ENCODE measurements around the gene LRRC75A.

Gene LRRC75A

GRCh38 chr17:16495561-16495960, 3.6 kb upstream of the LRRC75A start:
- Histone ChIP-seq H2AFZ (ENCODE audit: low read length) (no peak overlapping the region), H3K4me1 (ENCODE audit: insufficient read depth, low read length, poor library complexity, severe bottlenecking) (peaks cover 6% of the 10 kb centered on the region), H4K20me1 (ENCODE audit: insufficient read depth, low read length, poor library complexity, severe bottlenecking) (no peaks in the 10 kb centered on the region), H3K27me3 (ENCODE audit: insufficient read depth, low read length, poor library complexity, severe bottlenecking) (peaks cover 8% of the 10 kb centered on the region), H3K4me3 (ENCODE audit: low read length, poor library complexity, severe bottlenecking) (no peak overlapping the region), H3K9ac (ENCODE audit: low read depth, low read length, poor library complexity, severe bottlenecking) (no peak overlapping the region), H3K36me3 (ENCODE audit: insufficient read depth, low read length) (no peaks in the 10 kb centered on the region), H3F3A (ENCODE audit: low read depth) (no peaks in the 10 kb centered on the region), H3K79me2 (ENCODE audit: insufficient read depth, low read length) (no peaks in the 10 kb centered on the region), H3K9me3 (ENCODE audit: insufficient read depth, low read depth, low read length) (no peaks in the 10 kb centered on the region), H3K9me2 (replicated peaks; ENCODE audit: low read depth, low read length) (no peaks in the 10 kb centered on the region), H3K4me2 (ENCODE audit: low read depth, low read length, poor library complexity, severe bottlenecking) (no peak overlapping the region)
- TF ChIP-seq CTCF (conservative IDR thresholded peaks at IDR 0.05; ENCODE audit: low read length) (no peak), EZH2phosphoT487 (IDR thresholded peaks at IDR 0.05; ENCODE audit: borderline replicate concordance) (no peak)

GRCh38 chr17:16494059-16494458, 2.1 kb upstream of the LRRC75A start:
- TF ChIP-seq CTCF (conservative IDR thresholded peaks at IDR 0.05; ENCODE audit: low read length) (no peak), EZH2phosphoT487 (IDR thresholded peaks at IDR 0.05; ENCODE audit: borderline replicate concordance) (no peak)
- H3K9ac ChIP-seq (ENCODE audit: low read depth, low read length, poor library complexity, severe bottlenecking) = no peak overlapping the region
- H3F3A ChIP-seq (ENCODE audit: low read depth) = no peaks in the 10 kb centered on the region
- no peak overlapping the region for H3K4me2 ChIP-seq (ENCODE audit: low read depth, low read length, poor library complexity, severe bottlenecking)
- no peaks in the 10 kb centered on the region for H3K36me3 ChIP-seq (ENCODE audit: insufficient read depth, low read length)
- H3K9me2 ChIP-seq (replicated peaks; ENCODE audit: low read depth, low read length) = no peaks in the 10 kb centered on the region
- no peak overlapping the region for H2AFZ ChIP-seq (ENCODE audit: low read length)
- no peak overlapping the region for H3K4me3 ChIP-seq (ENCODE audit: low read length, poor library complexity, severe bottlenecking)
- no peaks in the 10 kb centered on the region for H4K20me1 ChIP-seq (ENCODE audit: insufficient read depth, low read length, poor library complexity, severe bottlenecking)
- H3K9me3 ChIP-seq (ENCODE audit: insufficient read depth, low read depth, low read length) = no peaks in the 10 kb centered on the region
- peaks cover 8% of the 10 kb centered on the region for H3K27me3 ChIP-seq (ENCODE audit: insufficient read depth, low read length, poor library complexity, severe bottlenecking)
- H3K4me1 ChIP-seq (ENCODE audit: insufficient read depth, low read length, poor library complexity, severe bottlenecking) = peaks cover 6% of the 10 kb centered on the region
- H3K79me2 ChIP-seq (ENCODE audit: insufficient read depth, low read length) = no peaks in the 10 kb centered on the region

GRCh38 chr17:16493531-16494046, 1.6 kb upstream of the LRRC75A start:
- no peak for TF ChIP-seq EZH2phosphoT487 (IDR thresholded peaks at IDR 0.05; ENCODE audit: borderline replicate concordance)
- Histone ChIP-seq H3K9me2 (replicated peaks; ENCODE audit: low read depth, low read length) (no peaks in the 10 kb centered on the region), H3K9me3 (ENCODE audit: insufficient read depth, low read depth, low read length) (no peaks in the 10 kb centered on the region), H3K4me2 (ENCODE audit: low read depth, low read length, poor library complexity, severe bottlenecking) (no peak overlapping the region), H3K36me3 (ENCODE audit: insufficient read depth, low read length) (no peaks in the 10 kb centered on the region), H3K9ac (ENCODE audit: low read depth, low read length, poor library complexity, severe bottlenecking) (no peak overlapping the region), H2AFZ (ENCODE audit: low read length) (no peak overlapping the region), H3K4me1 (ENCODE audit: insufficient read depth, low read length, poor library complexity, severe bottlenecking) (peaks cover 6% of the 10 kb centered on the region), H3K79me2 (ENCODE audit: insufficient read depth, low read length) (no peaks in the 10 kb centered on the region), H3F3A (ENCODE audit: low read depth) (no peaks in the 10 kb centered on the region), H3K27me3 (ENCODE audit: insufficient read depth, low read length, poor library complexity, severe bottlenecking) (peaks cover 8% of the 10 kb centered on the region), H3K4me3 (ENCODE audit: low read length, poor library complexity, severe bottlenecking) (no peak overlapping the region), H4K20me1 (ENCODE audit: insufficient read depth, low read length, poor library complexity, severe bottlenecking) (no peaks in the 10 kb centered on the region)
